Tibial nerve (tissue), 4 donors: ENCODE measurements around the gene POLL. TPM values are rescaled to one million over a fixed set of nuclear protein-coding genes. Genes with fewer than 3 reads are reported as not detected.

Experiments used
- DNase-seq, 2 donors: peaks; one replicate each; pipeline ENCODE4 v3.0.0-alpha.2; 2019; ENCODE audit warnings: low spot score in 2 of 2
- H3K27ac ChIP-seq, 4 donors: fragments of 200-600 bp; sonication (generic) in 3 of 4; one replicate each; pipeline ENCODE4 v1.5.1; 2017 to 2019; ENCODE audit warnings: mild to moderate bottlenecking in 1 of 4
- H3K27me3 ChIP-seq, 2 donors: fragments of 200-600 bp; sonication (generic) in 1 of 2; one replicate each; pipeline versions ENCODE4 v1.5.1 to v1.6.0; 2017 to 2019
- H3K36me3 ChIP-seq, 3 donors: fragments of 200-600 bp; sonication (generic); one replicate each; pipeline ENCODE4 v1.5.1; 2018 to 2019
- H3K4me1 ChIP-seq, 4 donors: fragments of 200-600 bp; sonication (generic) in 3 of 4; one replicate each; pipeline ENCODE4 v1.5.1; 2017 to 2019
- H3K4me3 ChIP-seq, 4 donors: fragments of 200-600 bp; sonication (generic) in 3 of 4; one replicate each; pipeline ENCODE4 v1.5.1; 2017 to 2019; ENCODE audit warnings: mild to moderate bottlenecking in 1 of 4, moderate library complexity in 1 of 4
- H3K9me3 ChIP-seq, 4 donors: fragments of 200-600 bp; sonication (generic) in 3 of 4; one replicate each; pipeline ENCODE4 v1.5.1; 2017 to 2019
- EP300 ChIP-seq, 2 donors: sonication (generic); formaldehyde crosslinking; IDR thresholded peaks; one replicate each; pipeline ENCODE4 v1.6.1; 2017; ENCODE audit warnings: antibody characterized with exemption in 2 of 2, mild to moderate bottlenecking in 1 of 2
- POLR2A ChIP-seq, 2 donors: fragments of 450-650 bp; IDR thresholded peaks; one replicate each; pipeline ENCODE4 v1.6.1; 2017; ENCODE audit warnings: antibody characterized with exemption in 2 of 2, mild to moderate bottlenecking in 2 of 2, moderate library complexity in 2 of 2
- WGBS, 2 donors: methylation state at CpG; one replicate each; pipeline ENCODE4 v1.1.5; 2018; 5-methylcytosine and 5-hydroxymethylcytosine counted together
- total RNA-seq, 4 donors: library from RNA; depleted of rRNA; stranded (reverse); fragments of >200 nt; gene quantifications; one replicate each; pipeline ENCODE4 v1.1.0, GENCODE V29; 2016
- TF ChIP-seq, protein P1 (sequence below), 5 experiments: fragments of 200-600 bp in 3 of 5; fragments of 450-650 bp in 2 of 5; sonication (generic) in 3 of 5; IDR thresholded peaks; one replicate each; pipeline ENCODE4 v1.5.1; 2016 to 2019; ENCODE audit warnings: antibody characterized with exemption in 5 of 5, mild to moderate bottlenecking in 3 of 5, moderate library complexity in 2 of 5

POLL gene
- total RNA-seq, 4 donors from 2014 or later: 27.8 to 45.7 (median 35.8) TPM

GRCh38 chr10:101625821-101626412 is 37.9 kb upstream of the POLL start:
- Histone ChIP-seq H3K9me3 (no peaks in the 10 kb centered on the region), H3K27ac (no peak overlapping the region), H3K4me3 (no peak overlapping the region), H3K4me1 (no peaks in the 10 kb centered on the region), H3K27me3 (no peaks in the 10 kb centered on the region), H3K36me3 (peaks cover 0 to 72% (median 5%) of the 10 kb centered on the region in 3 donors)
- 82 to 100% methylated on average over 1 of the region's 1 CpG for WGBS, 2 donors
- no peak for DNase-seq
- TF ChIP-seq, protein P1, sequence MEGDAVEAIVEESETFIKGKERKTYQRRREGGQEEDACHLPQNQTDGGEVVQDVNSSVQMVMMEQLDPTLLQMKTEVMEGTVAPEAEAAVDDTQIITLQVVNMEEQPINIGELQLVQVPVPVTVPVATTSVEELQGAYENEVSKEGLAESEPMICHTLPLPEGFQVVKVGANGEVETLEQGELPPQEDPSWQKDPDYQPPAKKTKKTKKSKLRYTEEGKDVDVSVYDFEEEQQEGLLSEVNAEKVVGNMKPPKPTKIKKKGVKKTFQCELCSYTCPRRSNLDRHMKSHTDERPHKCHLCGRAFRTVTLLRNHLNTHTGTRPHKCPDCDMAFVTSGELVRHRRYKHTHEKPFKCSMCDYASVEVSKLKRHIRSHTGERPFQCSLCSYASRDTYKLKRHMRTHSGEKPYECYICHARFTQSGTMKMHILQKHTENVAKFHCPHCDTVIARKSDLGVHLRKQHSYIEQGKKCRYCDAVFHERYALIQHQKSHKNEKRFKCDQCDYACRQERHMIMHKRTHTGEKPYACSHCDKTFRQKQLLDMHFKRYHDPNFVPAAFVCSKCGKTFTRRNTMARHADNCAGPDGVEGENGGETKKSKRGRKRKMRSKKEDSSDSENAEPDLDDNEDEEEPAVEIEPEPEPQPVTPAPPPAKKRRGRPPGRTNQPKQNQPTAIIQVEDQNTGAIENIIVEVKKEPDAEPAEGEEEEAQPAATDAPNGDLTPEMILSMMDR (IDR thresholded peaks at IDR 0.05): no peak
- TF ChIP-seq EP300 (IDR thresholded peaks at IDR 0.05) (no peak), POLR2A (IDR thresholded peaks at IDR 0.05) (no peak)

DNA sequence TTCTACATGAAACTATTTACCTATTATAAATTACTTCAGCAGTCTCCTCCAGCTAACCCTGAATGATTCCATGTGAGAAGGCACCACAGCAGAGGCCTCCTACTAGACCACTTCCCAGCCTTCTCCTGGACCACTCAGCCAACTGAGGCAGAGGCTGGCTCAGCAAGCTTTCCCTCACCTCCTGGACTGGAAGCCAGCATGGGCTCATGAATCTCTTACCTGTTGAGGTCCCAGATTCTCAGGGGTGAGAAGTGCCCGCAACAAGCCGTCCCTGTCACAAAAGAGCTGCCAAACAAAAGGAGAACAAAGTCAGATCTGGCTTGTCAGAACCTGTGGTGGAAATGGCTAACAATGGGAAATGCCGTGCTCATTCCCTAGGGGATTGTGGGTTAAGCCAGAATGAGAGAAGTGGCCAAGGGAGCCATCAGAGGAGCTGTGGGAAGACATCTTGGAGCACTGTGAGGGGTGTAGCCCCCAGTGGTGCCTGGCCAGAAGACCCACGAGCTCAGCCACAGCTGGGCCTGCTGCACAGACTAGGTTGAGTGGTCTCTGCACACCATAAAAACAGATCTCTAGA is 36.6 kb upstream of the POLL start:
- 84 to 87% methylated on average over 4 of the region's 4 CpGs for whole genome bisulfite sequencing, 2 donors
- no peak overlapping the region for H3K27ac ChIP-seq
- no peak overlapping the region for H3K4me3 ChIP-seq
- H3K9me3 ChIP-seq: no peaks in the 10 kb centered on the region
- no peak for TF ChIP-seq POLR2A (IDR thresholded peaks at IDR 0.05)
- H3K27me3 ChIP-seq: no peaks in the 10 kb centered on the region
- H3K4me1 ChIP-seq: no peaks in the 10 kb centered on the region
- no peak for DNase-seq
- peaks cover 0 to 72% (median 5%) of the 10 kb centered on the region in 3 donors for H3K36me3 ChIP-seq

DNA sequence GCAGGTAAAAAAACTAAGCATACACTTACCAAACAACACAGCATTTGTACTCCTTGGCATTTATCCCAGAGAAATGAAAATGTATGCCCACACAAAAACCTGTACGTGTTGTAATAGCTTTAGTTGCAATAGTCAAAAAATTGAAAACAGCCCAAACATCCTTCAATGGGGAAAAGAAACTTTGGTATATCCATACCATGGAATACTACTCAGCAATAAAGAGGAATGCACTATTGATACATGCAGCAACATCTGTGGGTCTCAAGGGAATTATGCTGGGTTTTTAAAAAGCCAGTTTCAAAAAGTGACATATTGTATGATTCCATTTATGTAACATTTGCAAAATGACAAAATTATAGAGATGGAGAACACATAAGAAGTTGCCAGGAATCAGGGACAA is 35.5 kb upstream of the POLL start:
- Histone ChIP-seq H3K27ac (no peak overlapping the region), H3K36me3 (peaks cover 0 to 76% (median 5%) of the 10 kb centered on the region in 3 donors), H3K4me3 (no peak overlapping the region), H3K9me3 (no peaks in the 10 kb centered on the region), H3K4me1 (no peaks in the 10 kb centered on the region), H3K27me3 (no peaks in the 10 kb centered on the region)
- TF ChIP-seq EP300 (IDR thresholded peaks at IDR 0.05) (no peak), POLR2A (IDR thresholded peaks at IDR 0.05) (no peak)
- TF ChIP-seq, protein P1 (IDR thresholded peaks at IDR 0.05): no peak
- DNase-seq: no peak
- 63 to 65% methylated on average over 1 of the region's 1 CpG for WGBS, 2 donors

DNA sequence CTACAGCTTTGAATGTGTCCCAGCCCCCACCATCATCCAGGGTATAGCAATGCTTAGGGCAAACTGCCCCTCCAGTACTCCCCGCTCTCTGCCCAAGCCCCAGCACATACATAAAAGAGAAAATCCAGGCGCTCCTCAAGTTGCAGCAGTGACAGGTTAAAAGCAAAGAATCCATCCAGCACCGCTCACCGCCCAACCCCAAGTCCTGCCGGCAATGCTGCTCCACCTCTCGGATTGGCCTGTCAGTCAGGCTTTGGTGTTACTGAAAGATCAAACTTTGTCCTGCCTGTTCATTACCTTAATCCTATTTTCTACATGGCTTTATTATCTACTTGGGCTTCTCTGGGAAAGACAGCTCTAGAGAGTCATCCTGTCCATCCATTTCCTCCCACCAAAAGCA is 31.9 kb upstream of the POLL start:
- TF ChIP-seq EP300 (IDR thresholded peaks at IDR 0.05): no peak
- no peak for TF ChIP-seq POLR2A (IDR thresholded peaks at IDR 0.05)
- TF ChIP-seq, protein P1 (IDR thresholded peaks at IDR 0.05): no peak
- peaks cover 0 to 87% (median 5%) of the 10 kb centered on the region in 3 donors for H3K36me3 ChIP-seq
- no peaks in the 10 kb centered on the region for H3K9me3 ChIP-seq
- H3K4me3 ChIP-seq: no peak overlapping the region
- H3K4me1 ChIP-seq: peaks cover 0 to 13% (median 5%) of the 10 kb centered on the region in 4 donors
- 94 to 97% methylated on average over 6 of the region's 6 CpGs for WGBS, 2 donors
- DNase-seq: no peak
- no peak overlapping the region for H3K27ac ChIP-seq
- no peaks in the 10 kb centered on the region for H3K27me3 ChIP-seq

DNA sequence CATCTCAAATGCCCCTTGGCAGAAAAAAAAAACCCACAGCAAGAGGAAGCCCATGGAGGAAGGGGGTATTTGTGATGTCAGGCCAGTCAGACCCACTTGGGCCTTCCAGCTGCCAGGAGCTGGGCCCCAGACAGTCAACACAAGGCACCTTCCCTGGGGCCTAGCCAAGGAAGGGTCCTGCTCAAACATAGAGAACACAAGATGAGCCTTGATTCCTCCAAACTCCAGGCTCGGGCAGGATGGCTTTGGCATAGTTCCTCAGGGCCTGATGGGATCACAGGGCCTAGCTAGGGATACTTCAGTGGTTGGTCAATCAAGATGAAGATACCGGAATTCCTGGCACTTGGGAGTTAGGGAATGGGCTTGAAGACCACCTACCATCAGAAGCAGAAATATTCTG is 30.8 kb upstream of the POLL start:
- 94 to 96% methylated on average over 2 of the region's 2 CpGs for WGBS, 2 donors
- Histone ChIP-seq H3K27me3 (no peaks in the 10 kb centered on the region), H3K9me3 (no peaks in the 10 kb centered on the region), H3K4me3 (no peak overlapping the region), H3K27ac (no peak overlapping the region), H3K4me1 (peaks cover 0 to 24% (median 8%) of the 10 kb centered on the region in 4 donors), H3K36me3 (peaks cover 0 to 76% (median 5%) of the 10 kb centered on the region in 3 donors)
- TF ChIP-seq EP300 (IDR thresholded peaks at IDR 0.05) (no peak), POLR2A (IDR thresholded peaks at IDR 0.05) (no peak)
- TF ChIP-seq, protein P1 (IDR thresholded peaks at IDR 0.05): no peak
- DNase-seq: no peak
